SK-N-SH (cell line): Measurements from ENCODE around the gene SYNC.

Experiments
- POLR2AphosphoS5 ChIP-seq: IDR thresholded peaks from 2 replicates; pipeline ENCODE4 v1.6.1; 2012; ENCODE audit warnings: low read depth, low read length
- RAD21 ChIP-seq: IDR thresholded peaks from 2 replicates; pipeline ENCODE4 v1.6.1; 2012; ENCODE audit warnings: mild to moderate bottlenecking, low read length
- RCOR1 ChIP-seq: fragments of 150-350 bp; IDR thresholded peaks from 2 replicates; pipeline ENCODE4 v1.6.1; 2017; ENCODE audit warnings: antibody characterized with exemption, low read length
- SMC3 ChIP-seq: IDR thresholded peaks from 2 replicates; pipeline ENCODE4 v1.6.1; 2012; ENCODE audit warnings: low read depth, low read length, improper control_type of control experiment
- TF ChIP-seq, protein P1 (sequence below): fragments of 200-600 bp; sonication (generic); IDR thresholded peaks from 2 replicates; pipeline ENCODE4 v1.6.1; 2017; ENCODE audit warnings: antibody characterized with exemption, mild to moderate bottlenecking, moderate library complexity

DNA sequence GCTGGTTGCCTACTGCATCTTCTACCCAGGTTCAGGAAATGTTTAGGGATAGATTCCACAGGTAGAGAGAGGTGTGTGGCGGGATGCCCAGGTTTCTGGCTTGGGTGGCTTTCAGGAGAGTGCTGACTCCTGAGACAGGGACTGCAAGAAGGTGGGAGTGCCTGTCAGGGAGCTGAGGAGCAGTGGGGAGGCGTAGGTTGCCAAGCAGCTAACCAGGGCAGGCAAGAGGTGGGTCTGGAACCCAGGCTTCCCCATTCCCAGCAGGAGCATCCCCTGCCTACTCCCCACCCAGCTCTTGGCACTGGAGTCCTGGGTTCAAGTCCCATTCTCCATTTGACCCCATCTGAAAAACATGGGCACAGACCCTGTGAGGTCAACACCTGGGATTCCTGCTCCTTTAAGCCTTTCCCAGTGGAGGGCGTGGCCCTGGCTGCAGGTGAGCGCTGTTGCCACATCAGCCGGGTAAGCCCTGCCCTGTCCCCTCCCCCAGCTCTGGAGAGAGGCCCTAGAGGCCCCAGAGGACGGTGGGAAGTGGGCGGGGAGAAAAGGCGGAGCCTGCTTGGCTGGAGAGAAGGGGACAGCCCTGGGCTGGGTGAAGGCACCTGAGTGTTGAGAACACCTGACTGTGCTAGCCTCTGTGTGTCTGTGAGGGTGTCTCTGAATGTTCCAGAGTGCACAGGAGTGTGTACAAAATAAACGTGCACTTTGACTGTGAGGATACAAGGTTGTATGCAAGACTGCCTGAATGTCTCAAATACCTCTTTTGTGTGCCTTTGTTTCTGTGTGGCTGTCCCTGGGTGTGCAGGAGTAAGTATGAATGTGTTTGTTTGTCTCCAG, 14.0 kb upstream of the SYNC start:
- TF ChIP-seq POLR2AphosphoS5 (peak; percentile 17; the same call in 1 of the 2 replicates), SMC3 (no peak), RCOR1 (no peak), RAD21 (no peak)
- TF ChIP-seq, protein P1, sequence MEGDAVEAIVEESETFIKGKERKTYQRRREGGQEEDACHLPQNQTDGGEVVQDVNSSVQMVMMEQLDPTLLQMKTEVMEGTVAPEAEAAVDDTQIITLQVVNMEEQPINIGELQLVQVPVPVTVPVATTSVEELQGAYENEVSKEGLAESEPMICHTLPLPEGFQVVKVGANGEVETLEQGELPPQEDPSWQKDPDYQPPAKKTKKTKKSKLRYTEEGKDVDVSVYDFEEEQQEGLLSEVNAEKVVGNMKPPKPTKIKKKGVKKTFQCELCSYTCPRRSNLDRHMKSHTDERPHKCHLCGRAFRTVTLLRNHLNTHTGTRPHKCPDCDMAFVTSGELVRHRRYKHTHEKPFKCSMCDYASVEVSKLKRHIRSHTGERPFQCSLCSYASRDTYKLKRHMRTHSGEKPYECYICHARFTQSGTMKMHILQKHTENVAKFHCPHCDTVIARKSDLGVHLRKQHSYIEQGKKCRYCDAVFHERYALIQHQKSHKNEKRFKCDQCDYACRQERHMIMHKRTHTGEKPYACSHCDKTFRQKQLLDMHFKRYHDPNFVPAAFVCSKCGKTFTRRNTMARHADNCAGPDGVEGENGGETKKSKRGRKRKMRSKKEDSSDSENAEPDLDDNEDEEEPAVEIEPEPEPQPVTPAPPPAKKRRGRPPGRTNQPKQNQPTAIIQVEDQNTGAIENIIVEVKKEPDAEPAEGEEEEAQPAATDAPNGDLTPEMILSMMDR, result no peak
